Measurements from ENCODE around the gene MROH9.
A peak's percentile ranks its signal among the peaks of the same experiment; 100 is the strongest.

The MROH9 gene

DNA sequence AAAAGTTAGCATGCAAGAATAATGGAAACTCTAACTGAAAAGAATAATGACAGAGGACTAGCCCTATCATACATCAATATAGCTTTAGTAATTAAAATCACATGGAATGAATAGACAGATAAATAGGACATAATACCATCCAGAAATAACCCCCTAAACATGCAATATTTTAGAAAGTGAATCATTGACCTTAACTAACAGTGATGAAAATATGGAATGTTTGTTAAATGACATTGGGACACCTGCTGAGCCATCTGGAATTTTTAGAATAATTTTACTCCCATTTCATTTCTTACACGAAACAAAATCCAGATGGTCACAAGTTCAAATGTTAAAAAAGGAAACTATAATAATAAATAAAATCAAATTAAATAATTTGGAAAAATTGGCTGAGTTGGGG is 102.3 kb downstream of the MROH9 start:
- no peak overlapping the region for H3K4me3 ChIP-seq (ENCODE audit: low read depth, low read length)
- no peak for TF ChIP-seq CTCF (conservative IDR thresholded peaks at IDR 0.05; ENCODE audit: low read depth, low read length)
- DNase-seq (ENCODE audit: low read depth): no peak

DNA sequence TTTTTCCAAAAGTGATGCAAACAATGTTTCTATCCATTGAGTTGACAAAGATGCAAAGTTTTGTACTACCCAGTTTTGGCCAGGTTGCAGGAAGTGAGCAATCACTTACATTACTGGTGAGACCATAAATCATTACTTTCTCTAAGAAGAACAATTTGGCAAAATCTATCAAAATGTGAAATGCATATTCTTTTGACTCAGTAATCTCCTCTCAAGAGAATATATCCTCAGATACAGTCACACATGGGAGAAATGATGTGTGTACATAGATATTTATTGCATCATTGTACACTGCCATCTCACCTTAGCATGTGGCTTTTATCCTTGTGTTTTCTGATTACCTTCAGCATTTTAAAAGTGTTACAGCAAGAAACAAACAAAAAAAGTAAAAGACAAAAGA is 103.0 kb downstream of the MROH9 start:
- DNase-seq (ENCODE audit: low read depth): no peak
- H3K4me3 ChIP-seq (ENCODE audit: low read depth, low read length): no peak overlapping the region
- no peak for TF ChIP-seq CTCF (conservative IDR thresholded peaks at IDR 0.05; ENCODE audit: low read depth, low read length)

GRCh38 chr1:171048014-171048413 is 112.7 kb downstream of the MROH9 start:
- DNase-seq (ENCODE audit: low read depth): no peak
- no peak overlapping the region for H3K4me3 ChIP-seq (ENCODE audit: low read depth, low read length)
- TF ChIP-seq CTCF (conservative IDR thresholded peaks at IDR 0.05; ENCODE audit: low read depth, low read length): no peak

- H3K4me3 ChIP-seq (ENCODE audit: low read depth, low read length): no peak overlapping the region
- DNase-seq (ENCODE audit: low read depth): no peak
- no peak for TF ChIP-seq CTCF (conservative IDR thresholded peaks at IDR 0.05; ENCODE audit: low read depth, low read length)
Measured at GRCh38 chr1:171052977-171053376, 117.6 kb downstream of the MROH9 start.

- no peak for TF ChIP-seq CTCF (conservative IDR thresholded peaks at IDR 0.05; ENCODE audit: low read depth, low read length)
- H3K4me3 ChIP-seq (ENCODE audit: low read depth, low read length): no peak overlapping the region
- no peak for DNase-seq (ENCODE audit: low read depth)
Measured at GRCh38 chr1:171055966-171056643, 120.8 kb downstream of the MROH9 start.

DNA sequence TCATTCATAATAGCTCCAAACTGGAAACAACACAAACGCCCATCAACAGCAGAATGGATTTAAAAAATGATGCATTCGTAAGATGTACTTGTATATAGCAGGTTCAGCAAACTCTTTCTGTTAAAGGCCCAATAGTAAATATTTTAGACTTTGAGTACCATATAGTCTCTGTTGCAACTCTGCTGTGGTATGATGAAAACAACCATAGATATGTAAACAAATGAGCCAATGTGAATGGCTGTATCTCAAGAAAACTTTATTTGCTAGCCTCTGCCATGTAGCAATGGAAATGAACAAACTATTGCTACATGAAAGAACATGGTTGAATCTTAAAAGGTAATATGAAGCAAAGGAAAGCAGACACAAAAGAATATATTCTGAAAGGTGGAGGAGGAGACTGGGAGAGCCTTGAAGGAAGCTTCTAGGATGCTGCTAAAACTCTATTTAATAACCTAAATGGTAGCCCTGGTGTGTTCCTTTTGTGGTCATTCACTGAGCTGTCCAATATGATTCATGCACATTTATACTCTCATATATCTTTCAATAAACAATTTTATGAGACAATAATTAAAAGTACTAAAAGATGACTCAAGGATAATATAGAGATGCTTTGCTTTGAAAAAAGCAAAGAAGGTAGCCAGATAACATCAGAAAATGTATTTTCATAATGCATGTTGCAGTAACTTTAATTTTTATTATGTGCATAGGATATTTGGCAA is 126.2 kb downstream of the MROH9 start:
- no peak for TF ChIP-seq CTCF (conservative IDR thresholded peaks at IDR 0.05; ENCODE audit: low read depth, low read length)
- no peak overlapping the region for H3K4me3 ChIP-seq (ENCODE audit: low read depth, low read length)
- DNase-seq (ENCODE audit: low read depth): peak; percentile 7

DNA sequence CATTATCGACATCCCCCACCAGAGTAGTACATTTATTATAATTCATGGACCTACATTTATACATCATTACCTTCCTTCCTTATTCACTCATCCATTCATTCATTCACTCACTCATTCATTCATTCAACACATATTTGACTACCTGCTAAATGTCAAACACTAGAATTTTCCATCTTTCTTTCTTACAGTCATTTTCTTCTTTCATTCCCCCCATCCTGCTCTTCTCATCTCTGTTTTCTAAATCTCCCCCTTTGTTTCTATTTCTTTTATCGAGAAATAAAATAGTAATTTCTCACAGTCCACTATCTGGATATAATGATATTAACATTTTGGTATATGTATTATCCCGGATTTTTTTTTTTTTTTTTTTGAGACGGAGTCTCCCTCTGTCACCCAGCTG is 127.6 kb downstream of the MROH9 start:
- DNase-seq (ENCODE audit: low read depth): no peak
- TF ChIP-seq CTCF (conservative IDR thresholded peaks at IDR 0.05; ENCODE audit: low read depth, low read length): no peak
- H3K4me3 ChIP-seq (ENCODE audit: low read depth, low read length): no peak overlapping the region
